Activated B cell treated with CpG ODN at 0.5 μM for 24 hours (primary cell): ENCODE results near the gene LMX1B. TPM values are rescaled to one million over a fixed set of nuclear protein-coding genes. Genes with fewer than 3 reads are reported as not detected.

Source experiments
- ATAC-seq: fragments of 200-7000 bp; cut with Tn5 transposase; one replicate; pipeline ENCODE4 v1.10.0; 2021; ENCODE audit warnings: low read depth, mild to moderate bottlenecking, moderate library complexity
- CTCF ChIA-PET: fragments of 350-600 bp; sonication (Branson Sonifier 250); formaldehyde crosslinking; loops from one replicate; lab custom pipeline; 2021; ENCODE audit warnings: antibody characterized with exemption; lab: Charles Lee
- POLR2A ChIA-PET: fragments of 350-600 bp; sonication (Branson Sonifier 250); formaldehyde crosslinking; loops from one replicate; lab custom pipeline; 2021; ENCODE audit warnings: antibody characterized with exemption; lab: Charles Lee
- DNase-seq: peaks from one replicate; pipeline ENCODE4 v3.0.0; 2022
- H3K27ac Mint-ChIP-seq: one replicate; pipeline ENCODE4 v1.8.0; 2020; ENCODE audit warnings: mixed read lengths
- H3K27me3 Mint-ChIP-seq: one replicate; pipeline ENCODE4 v1.8.0; 2021; ENCODE audit warnings: mixed read lengths
- H3K36me3 Mint-ChIP-seq: one replicate; pipeline ENCODE4 v1.8.0; 2021; ENCODE audit warnings: low read depth, mixed read lengths
- H3K4me1 Mint-ChIP-seq: one replicate; pipeline ENCODE4 v1.8.0; 2021; ENCODE audit warnings: mixed read lengths
- H3K4me3 Mint-ChIP-seq: one replicate; pipeline ENCODE4 v1.8.0; 2020; ENCODE audit warnings: mild to moderate bottlenecking, mixed read lengths
- H3K9me3 Mint-ChIP-seq: one replicate; pipeline ENCODE4 v1.8.0; 2020; ENCODE audit warnings: mixed read lengths
- CTCF ChIP-seq: fragments of 200-600 bp; IDR thresholded peaks from one replicate; pipeline ENCODE4 v1.8.0; 2022; ENCODE audit warnings: antibody characterized with exemption, mild to moderate bottlenecking
- intact Hi-C: fragments of 100-400 bp; cut with micrococcal nuclease; formaldehyde crosslinking; loops from one replicate; pipeline ENCODE4 v1.15.1; 2024
- total RNA-seq: library from RNA; stranded (reverse); gene quantifications from 2 replicates; pipeline ENCODE4 v1.2.3, GENCODE V29; 2022

Gene LMX1B
- total RNA-seq, 1 donor from 2014 or later: not detected

GRCh38 chr9:126586236-126586635, 27.5 kb upstream of the LMX1B start:
- CTCF ChIA-PET: no interaction called here
- Mint-ChIP-seq H3K27me3 (peaks cover 45% of the 10 kb centered on the region), H3K27ac (no peak overlapping the region), H3K9me3 (no peaks in the 10 kb centered on the region), H3K36me3 (no peaks in the 10 kb centered on the region), H3K4me3 (no peak overlapping the region), H3K4me1 (no peaks in the 10 kb centered on the region)
- DNase-seq (no peak), ATAC-seq (no peak)
- intact Hi-C loops: no loop called here
- POLR2A ChIA-PET: no interaction called here
- TF ChIP-seq CTCF: no peak

- CTCF ChIA-PET: no interaction called here
- DNase-seq: no peak
- intact Hi-C loops: no loop called here
- ATAC-seq: no peak
- TF ChIP-seq CTCF: no peak
- POLR2A ChIA-PET: no interaction called here
- no peaks in the 10 kb centered on the region for H3K9me3 Mint-ChIP-seq
- H3K4me3 Mint-ChIP-seq: no peak overlapping the region
- no peaks in the 10 kb centered on the region for H3K36me3 Mint-ChIP-seq
- H3K4me1 Mint-ChIP-seq: no peaks in the 10 kb centered on the region
- H3K27ac Mint-ChIP-seq: no peak overlapping the region
- H3K27me3 Mint-ChIP-seq: peaks cover 52% of the 10 kb centered on the region
Observed at GRCh38 chr9:126587187-126588185, 26.2 kb upstream of the LMX1B start.

GRCh38 chr9:126588491-126589168, 25.1 kb upstream of the LMX1B start:
- ChIA-PET POLR2A (no interaction called here), CTCF (no interaction called here)
- no peaks in the 10 kb centered on the region for H3K9me3 Mint-ChIP-seq
- intact Hi-C loops: no loop called here
- H3K27ac Mint-ChIP-seq: no peak overlapping the region
- no peak overlapping the region for H3K4me3 Mint-ChIP-seq
- H3K36me3 Mint-ChIP-seq: no peaks in the 10 kb centered on the region
- H3K4me1 Mint-ChIP-seq: no peaks in the 10 kb centered on the region
- ATAC-seq (no peak), DNase-seq (no peak)
- H3K27me3 Mint-ChIP-seq: peaks cover 46% of the 10 kb centered on the region
- TF ChIP-seq CTCF: no peak

GRCh38 chr9:126589349-126589748, 24.4 kb upstream of the LMX1B start:
- ChIA-PET POLR2A (no interaction called here), CTCF (interaction anchor here (0.6 kb wide), 1 partner anchor 18 kb away, joined by 3 read pairs; no protein-coding TSS in a partner anchor)
- Mint-ChIP-seq H3K4me1 (no peaks in the 10 kb centered on the region), H3K9me3 (no peaks in the 10 kb centered on the region), H3K36me3 (no peaks in the 10 kb centered on the region), H3K4me3 (no peak overlapping the region), H3K27me3 (peaks cover 46% of the 10 kb centered on the region), H3K27ac (no peak overlapping the region)
- TF ChIP-seq CTCF: no peak
- DNase-seq (no peak), ATAC-seq (no peak)
- intact Hi-C loops: no loop called here

- Mint-ChIP-seq H3K4me1 (no peaks in the 10 kb centered on the region), H3K27me3 (peaks cover 41% of the 10 kb centered on the region), H3K36me3 (no peaks in the 10 kb centered on the region), H3K27ac (no peak overlapping the region), H3K4me3 (no peak overlapping the region), H3K9me3 (peaks cover 3% of the 10 kb centered on the region)
- ATAC-seq (no peak), DNase-seq (no peak)
- CTCF ChIA-PET: no interaction called here
- POLR2A ChIA-PET: no interaction called here
- intact Hi-C loops: no loop called here
- no peak for TF ChIP-seq CTCF
Observed at GRCh38 chr9:126591083-126591482, 22.6 kb upstream of the LMX1B start.
